ENCODE measurements around the gene RGP1. TPM values are rescaled to one million over a fixed set of nuclear protein-coding genes. Genes with fewer than 3 reads are reported as not detected.

Gene RGP1
- total RNA-seq, 1 donor from 2014 or later, result 33.9 TPM

DNA sequence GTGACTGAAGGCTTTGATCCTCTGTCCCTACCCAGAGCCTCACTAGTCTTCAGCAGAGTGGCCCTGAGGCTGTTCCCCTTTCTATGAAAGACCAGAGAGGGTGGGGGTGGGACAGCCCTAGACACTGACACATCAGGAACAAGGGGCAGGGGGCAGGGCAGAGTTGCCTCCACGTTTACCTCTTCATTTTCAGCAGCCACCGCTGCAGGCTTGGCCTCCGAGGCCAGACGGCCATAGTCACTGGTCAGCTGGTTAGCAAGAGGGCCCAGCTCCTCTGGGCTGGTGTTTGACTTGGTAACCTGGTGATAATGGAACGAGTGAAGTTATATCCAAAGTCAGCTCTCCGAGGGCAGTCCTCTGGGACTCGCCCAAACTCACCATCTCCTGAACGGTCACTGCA lies 43.7 kb upstream of the RGP1 start:
- Mint-ChIP-seq H3K27ac (no peak overlapping the region), H3K27me3 (ENCODE audit: low read depth) (no peaks in the 10 kb centered on the region), H3K9me3 (no peaks in the 10 kb centered on the region), H3K4me3 (no peak overlapping the region), H3K4me1 (no peaks in the 10 kb centered on the region), H3K36me3 (peaks cover 54% of the 10 kb centered on the region)
- DNase-seq (ENCODE audit: low spot score in 2 of 2, unreplicated experiment in 2 of 2), result no peak
- TF ChIP-seq, protein P1, sequence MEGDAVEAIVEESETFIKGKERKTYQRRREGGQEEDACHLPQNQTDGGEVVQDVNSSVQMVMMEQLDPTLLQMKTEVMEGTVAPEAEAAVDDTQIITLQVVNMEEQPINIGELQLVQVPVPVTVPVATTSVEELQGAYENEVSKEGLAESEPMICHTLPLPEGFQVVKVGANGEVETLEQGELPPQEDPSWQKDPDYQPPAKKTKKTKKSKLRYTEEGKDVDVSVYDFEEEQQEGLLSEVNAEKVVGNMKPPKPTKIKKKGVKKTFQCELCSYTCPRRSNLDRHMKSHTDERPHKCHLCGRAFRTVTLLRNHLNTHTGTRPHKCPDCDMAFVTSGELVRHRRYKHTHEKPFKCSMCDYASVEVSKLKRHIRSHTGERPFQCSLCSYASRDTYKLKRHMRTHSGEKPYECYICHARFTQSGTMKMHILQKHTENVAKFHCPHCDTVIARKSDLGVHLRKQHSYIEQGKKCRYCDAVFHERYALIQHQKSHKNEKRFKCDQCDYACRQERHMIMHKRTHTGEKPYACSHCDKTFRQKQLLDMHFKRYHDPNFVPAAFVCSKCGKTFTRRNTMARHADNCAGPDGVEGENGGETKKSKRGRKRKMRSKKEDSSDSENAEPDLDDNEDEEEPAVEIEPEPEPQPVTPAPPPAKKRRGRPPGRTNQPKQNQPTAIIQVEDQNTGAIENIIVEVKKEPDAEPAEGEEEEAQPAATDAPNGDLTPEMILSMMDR (IDR thresholded peaks at IDR 0.05; ENCODE audit: unreplicated experiment), result no peak

- Mint-ChIP-seq H3K4me3 (no peak overlapping the region), H3K9me3 (no peaks in the 10 kb centered on the region), H3K4me1 (no peaks in the 10 kb centered on the region), H3K27ac (no peak overlapping the region), H3K27me3 (ENCODE audit: low read depth) (no peaks in the 10 kb centered on the region), H3K36me3 (peaks cover 59% of the 10 kb centered on the region)
- DNase-seq (ENCODE audit: low spot score in 2 of 2, unreplicated experiment in 2 of 2), result no peak
- TF ChIP-seq, protein P1 (IDR thresholded peaks at IDR 0.05; ENCODE audit: unreplicated experiment), result no peak
Observed at GRCh38 chr9:35705836-35706430, 43.2 kb upstream of the RGP1 start.

GRCh38 chr9:35706951-35707350 lies 42.1 kb upstream of the RGP1 start:
- TF ChIP-seq, protein P1 (IDR thresholded peaks at IDR 0.05; ENCODE audit: unreplicated experiment), result no peak
- peaks cover 66% of the 10 kb centered on the region for H3K36me3 Mint-ChIP-seq
- H3K4me3 Mint-ChIP-seq, result no peak overlapping the region
- H3K27ac Mint-ChIP-seq, result no peak overlapping the region
- no peak for DNase-seq (ENCODE audit: low spot score in 2 of 2, unreplicated experiment in 2 of 2)
- H3K9me3 Mint-ChIP-seq, result no peaks in the 10 kb centered on the region
- no peaks in the 10 kb centered on the region for H3K4me1 Mint-ChIP-seq
- H3K27me3 Mint-ChIP-seq (ENCODE audit: low read depth), result no peaks in the 10 kb centered on the region

DNA sequence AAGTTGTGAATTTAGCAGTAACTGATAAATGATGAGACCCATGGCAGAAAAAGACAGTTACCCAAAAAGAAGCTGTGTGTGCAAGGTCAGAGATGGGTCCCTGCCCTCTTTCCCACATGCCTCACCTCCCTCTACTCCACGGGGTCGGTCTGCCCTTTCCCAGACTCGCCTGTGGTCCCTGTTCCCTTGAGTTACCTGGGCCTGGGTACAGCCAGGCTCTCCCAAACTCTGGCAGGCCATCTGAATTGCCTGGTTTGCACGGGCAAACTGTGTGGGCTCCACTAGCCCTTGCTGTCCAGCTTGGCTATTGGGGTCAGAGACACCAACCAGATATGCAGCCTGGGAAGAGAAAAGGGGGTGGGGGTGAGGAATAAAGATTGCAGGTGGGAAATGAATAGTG lies 40.9 kb upstream of the RGP1 start:
- Mint-ChIP-seq H3K9me3 (no peaks in the 10 kb centered on the region), H3K27me3 (ENCODE audit: low read depth) (no peaks in the 10 kb centered on the region), H3K4me3 (no peak overlapping the region), H3K36me3 (peaks cover 61% of the 10 kb centered on the region), H3K27ac (no peak overlapping the region), H3K4me1 (no peaks in the 10 kb centered on the region)
- TF ChIP-seq, protein P1 (IDR thresholded peaks at IDR 0.05; ENCODE audit: unreplicated experiment), result no peak
- no peak for DNase-seq (ENCODE audit: low spot score in 2 of 2, unreplicated experiment in 2 of 2)

DNA sequence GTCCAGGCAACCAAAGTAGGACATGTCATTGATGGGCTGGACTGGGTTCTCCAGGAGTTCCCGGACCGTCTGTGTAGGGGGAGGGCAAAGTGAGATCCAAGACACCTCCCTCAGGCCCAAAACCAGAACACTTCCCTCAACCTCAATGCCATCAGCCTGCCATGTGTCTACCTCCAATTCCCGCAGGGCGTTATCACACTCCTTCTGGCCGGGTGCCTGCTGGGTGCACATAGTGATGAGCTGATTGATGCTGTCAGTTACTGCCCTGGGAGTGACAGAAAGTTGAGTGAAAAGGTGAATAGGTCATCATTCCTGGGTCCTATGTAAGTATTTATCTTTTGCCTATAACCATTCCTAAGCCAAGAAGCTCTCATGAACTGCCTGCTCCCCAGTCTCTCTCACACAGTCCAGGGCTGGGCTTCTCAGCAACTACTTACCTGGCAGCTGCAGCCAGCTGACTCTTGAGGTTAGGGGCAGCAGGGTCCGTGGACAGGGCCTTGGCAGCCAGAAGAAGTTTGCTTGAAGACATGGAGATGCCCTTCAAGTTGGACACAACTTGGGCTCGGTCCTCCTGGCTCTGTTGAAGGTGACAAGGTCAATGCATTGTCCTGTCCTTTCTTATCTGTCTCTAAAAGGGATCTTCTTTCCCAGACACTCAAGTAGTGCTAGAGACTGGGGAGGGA lies 38.1 kb upstream of the RGP1 start:
- Mint-ChIP-seq H3K36me3 (peaks cover 60% of the 10 kb centered on the region), H3K4me3 (no peak overlapping the region), H3K27ac (no peak overlapping the region), H3K9me3 (no peaks in the 10 kb centered on the region), H3K27me3 (ENCODE audit: low read depth) (no peaks in the 10 kb centered on the region), H3K4me1 (no peaks in the 10 kb centered on the region)
- no peak for DNase-seq (ENCODE audit: low spot score in 2 of 2, unreplicated experiment in 2 of 2)
- TF ChIP-seq, protein P1 (IDR thresholded peaks at IDR 0.05; ENCODE audit: unreplicated experiment), result no peak

All from mesothelial cell of epicardium (in vitro differentiated cells).